Ramos (cell line): ENCODE measurements around the gene STPG2.

ENCODE experiments used
- in situ Hi-C: fragments of 300-500 bp; cut with MboI; formaldehyde crosslinking; loops from one replicate; pipeline ENCODE4 v1.14.3; 2022; ENCODE audit warnings: low sequenced_read_pairs; ENCODE audit not compliant: unreplicated experiment

Gene STPG2

DNA sequence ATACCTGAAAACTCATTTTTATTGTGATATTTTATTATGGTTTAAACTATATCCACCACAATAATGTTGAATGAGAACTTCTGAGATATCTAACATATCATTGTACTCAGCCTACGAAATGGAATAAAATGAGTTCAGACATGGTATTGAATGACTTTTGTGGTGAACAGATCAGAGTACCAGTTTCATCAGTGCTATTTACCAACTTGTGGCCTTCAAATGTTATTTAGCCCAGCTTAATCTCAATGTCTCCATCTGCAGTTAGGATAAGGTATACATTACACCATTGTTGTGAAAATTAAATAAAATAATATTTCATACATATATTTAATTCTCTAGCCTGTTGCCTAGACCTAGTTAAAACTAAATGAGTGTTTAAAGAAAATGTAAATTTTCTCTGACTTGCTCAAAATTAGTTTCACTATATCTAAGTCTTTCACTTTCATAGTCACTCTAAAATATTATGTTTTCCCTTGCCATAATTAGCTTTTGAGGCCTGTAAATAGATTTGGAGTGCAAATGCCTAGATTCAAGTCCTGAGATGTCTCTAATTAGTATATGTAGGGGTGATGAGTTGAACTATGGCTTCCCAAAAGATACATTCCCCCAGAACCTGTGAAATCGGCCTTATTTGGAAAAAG, 594.2 kb downstream of the STPG2 start:
- in situ Hi-C loops, result no loop called here

DNA sequence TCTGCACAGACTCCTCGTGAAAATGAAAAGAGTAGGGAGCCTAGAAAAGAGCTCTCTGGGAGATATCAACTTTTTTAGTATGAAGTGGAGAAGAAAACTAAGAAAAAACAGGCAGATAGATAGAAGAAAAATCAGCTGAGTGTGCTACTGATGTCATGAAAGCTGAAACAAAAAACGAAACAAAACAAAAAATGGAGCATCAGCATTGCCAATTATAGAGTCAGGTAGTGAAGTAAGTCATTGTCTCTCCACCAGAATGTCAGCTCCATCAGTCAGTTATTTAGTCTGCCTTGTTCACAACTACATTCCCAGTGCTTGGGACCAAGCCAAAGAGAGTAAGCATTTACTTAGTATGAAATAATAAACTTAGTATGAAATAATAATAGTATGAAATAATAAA, 595.1 kb downstream of the STPG2 start:
- in situ Hi-C loops, result no loop called here

DNA sequence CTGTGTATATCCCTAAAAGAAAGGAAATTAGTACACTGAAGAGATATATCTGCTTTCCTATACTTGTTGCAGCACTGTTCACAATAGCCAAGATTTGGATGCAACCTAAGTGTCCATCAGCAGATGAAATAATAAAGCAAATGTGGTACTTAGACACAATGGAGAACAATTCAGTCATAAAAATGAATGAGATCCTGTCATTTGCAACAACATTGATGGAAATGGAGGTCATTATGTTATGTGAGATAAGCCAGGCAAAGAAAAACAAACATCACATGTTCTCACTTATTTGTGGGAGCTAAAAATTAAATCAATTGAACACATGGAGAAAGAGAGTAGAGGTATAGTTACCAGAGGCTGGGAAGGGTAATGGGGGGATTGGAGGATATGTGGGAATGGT, 611.9 kb downstream of the STPG2 start:
- in situ Hi-C loops, result no loop called here

GRCh38 chr4:97530676-97531075, 612.6 kb downstream of the STPG2 start:
- in situ Hi-C loops, result no loop called here

DNA sequence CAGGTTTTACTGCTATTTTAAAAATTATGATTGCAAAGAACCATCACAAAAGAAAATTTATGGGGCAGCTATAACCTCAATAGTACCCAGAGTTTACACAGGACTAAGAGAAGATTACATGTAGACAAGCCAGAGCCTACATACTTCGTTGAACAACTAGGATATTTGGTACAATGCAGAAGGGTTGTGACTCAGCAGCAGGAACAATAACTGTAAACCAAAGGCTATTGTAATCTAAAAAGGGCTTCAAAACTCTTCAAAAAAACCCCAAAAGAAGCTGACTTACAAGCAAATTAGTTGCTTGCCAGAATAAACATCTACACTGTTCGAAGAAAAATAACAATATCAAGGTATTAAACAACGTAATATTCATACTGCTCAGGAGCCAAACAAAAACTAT, 618.0 kb downstream of the STPG2 start:
- in situ Hi-C loops, result no loop called here

DNA sequence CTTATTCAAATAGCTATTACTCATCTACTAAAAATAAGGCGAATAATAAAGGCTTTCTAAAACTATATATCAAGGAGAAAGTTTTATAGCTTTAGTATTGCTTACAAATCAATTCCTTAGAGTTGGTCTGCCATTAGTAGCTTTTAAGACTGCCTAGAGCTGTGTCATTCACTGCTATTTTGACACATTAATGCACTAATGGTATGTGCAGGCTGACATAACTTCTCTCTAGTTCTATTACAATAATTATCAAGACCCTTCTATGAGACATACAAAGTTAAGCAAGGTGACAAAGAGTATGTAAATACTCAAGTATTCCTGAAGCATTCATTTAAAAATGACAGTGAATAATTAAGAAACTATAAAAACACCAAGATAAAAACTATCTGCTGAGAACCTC, 625.3 kb downstream of the STPG2 start:
- in situ Hi-C loops, result no loop called here

- in situ Hi-C loops, result no loop called here
Measured at GRCh38 chr4:97513917-97514316, 629.4 kb downstream of the STPG2 start.
